ENCODE data around the gene GOLPH3.

DNA sequence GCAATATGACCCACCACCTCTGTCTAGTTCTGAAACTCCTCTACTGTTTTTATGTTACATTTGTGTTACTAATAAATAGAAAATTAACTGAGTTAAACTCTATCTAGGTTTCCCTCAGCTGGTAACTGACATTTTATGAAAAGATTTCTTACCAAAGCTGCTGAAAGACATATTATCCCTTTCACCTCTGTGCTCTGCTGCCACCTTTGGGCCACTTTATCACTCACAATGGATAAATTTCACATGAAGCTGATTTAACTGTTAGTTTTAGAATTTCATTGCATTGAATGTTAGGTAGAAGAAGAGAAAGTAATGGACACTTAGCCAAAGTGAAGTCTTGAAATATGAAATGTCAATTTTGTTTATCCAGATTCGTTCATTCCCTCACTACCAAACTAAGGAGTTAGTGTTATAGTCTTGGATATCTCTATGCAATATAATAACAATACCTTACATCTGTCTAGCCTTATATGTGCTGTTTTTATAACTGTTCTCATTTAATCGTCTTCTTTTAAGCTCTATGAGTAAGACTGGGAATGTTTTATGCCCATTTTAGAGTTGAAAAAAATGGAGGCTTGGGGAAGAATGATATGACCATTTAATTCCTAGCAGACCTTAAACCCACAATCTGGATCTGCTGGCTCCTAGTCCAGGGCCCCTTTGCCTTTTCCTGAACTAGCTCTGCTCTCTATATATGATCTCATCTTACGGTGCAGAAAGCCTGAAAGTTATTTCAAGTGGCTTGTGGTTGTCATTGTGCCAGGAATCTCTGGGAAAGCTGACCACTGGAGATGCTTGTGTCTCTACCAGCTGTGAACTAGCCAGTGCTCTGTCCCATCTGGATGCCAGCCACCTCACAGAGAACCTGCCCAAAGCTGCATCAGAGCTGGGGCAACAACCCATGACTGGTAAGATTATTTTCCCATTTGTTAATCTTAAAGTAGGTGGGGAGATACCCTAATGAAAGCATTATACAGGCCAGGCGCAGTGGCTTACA, 97.1 kb downstream of the GOLPH3 start:
- TF ChIP-seq POLR2A (IDR thresholded peaks at IDR 0.05; ENCODE audit: low read depth, low read length) = no peak
- TF ChIP-seq, protein P1, sequence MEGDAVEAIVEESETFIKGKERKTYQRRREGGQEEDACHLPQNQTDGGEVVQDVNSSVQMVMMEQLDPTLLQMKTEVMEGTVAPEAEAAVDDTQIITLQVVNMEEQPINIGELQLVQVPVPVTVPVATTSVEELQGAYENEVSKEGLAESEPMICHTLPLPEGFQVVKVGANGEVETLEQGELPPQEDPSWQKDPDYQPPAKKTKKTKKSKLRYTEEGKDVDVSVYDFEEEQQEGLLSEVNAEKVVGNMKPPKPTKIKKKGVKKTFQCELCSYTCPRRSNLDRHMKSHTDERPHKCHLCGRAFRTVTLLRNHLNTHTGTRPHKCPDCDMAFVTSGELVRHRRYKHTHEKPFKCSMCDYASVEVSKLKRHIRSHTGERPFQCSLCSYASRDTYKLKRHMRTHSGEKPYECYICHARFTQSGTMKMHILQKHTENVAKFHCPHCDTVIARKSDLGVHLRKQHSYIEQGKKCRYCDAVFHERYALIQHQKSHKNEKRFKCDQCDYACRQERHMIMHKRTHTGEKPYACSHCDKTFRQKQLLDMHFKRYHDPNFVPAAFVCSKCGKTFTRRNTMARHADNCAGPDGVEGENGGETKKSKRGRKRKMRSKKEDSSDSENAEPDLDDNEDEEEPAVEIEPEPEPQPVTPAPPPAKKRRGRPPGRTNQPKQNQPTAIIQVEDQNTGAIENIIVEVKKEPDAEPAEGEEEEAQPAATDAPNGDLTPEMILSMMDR (conservative IDR thresholded peaks at IDR 0.05; ENCODE audit: low read depth, low read length) = peak; percentile 84
- TF ChIP-seq, protein P2, sequence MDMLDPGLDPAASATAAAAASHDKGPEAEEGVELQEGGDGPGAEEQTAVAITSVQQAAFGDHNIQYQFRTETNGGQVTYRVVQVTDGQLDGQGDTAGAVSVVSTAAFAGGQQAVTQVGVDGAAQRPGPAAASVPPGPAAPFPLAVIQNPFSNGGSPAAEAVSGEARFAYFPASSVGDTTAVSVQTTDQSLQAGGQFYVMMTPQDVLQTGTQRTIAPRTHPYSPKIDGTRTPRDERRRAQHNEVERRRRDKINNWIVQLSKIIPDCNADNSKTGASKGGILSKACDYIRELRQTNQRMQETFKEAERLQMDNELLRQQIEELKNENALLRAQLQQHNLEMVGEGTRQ (IDR thresholded peaks at IDR 0.05; ENCODE audit: low read depth, low read length) = no peak

Data from IMR-90 (cell line).